K562 (cell line): ENCODE data around the gene CLSTN2. TPM values are rescaled to one million over a fixed set of nuclear protein-coding genes. Genes with fewer than 3 reads are reported as not detected.

Experiments used
- ATAC-seq: fragments of 200-7000 bp; cut with Tn5 transposase; 3 replicates; pipeline ENCODE4 v1.9.1; 2020; ENCODE audit warnings: moderate library complexity
- BruUV-seq: library from RNA; stranded (reverse); fragments of 400-500 nt; replicated peaks from 2 replicates; lab custom pipeline; 2021; lab: Mats Ljungman, UMichigan
- CTCF ChIA-PET: fragments of 300-600 bp; formaldehyde crosslinking; extraction: SDS; loops from one replicate; lab custom pipeline; 2021; ENCODE audit warnings: low intra/inter-chr PET ratio; lab: Yijun Ruan, JAX
- POLR2A ChIA-PET: fragments of 300-600, 350-650 bp; sonication (Branson Sonifier 250); formaldehyde crosslinking; extraction: SDS; loops from one replicate; lab custom pipeline; 2021; ENCODE audit warnings: antibody characterized with exemption, inconsistent platforms; lab: Yijun Ruan, JAX
- DNase-seq, 4 experiments: peaks; one replicate each; pipeline versions ENCODE4 v3.0.0 to v3.0.0-alpha.2; 2011 to 2018; ENCODE audit warnings: low spot score in 3 of 4, mixed read lengths in 3 of 4; ENCODE audit errors: extremely low read depth in 1 of 4
- FAIRE-seq: peaks from 2 replicates; lab custom pipeline; 2011; peaks lifted over from hg19 to GRCh38; lab: Jason Lieb, UNC
- H2AFZ ChIP-seq: 2 replicates; pipeline ENCODE4 v1.6.0; 2011; ENCODE audit warnings: low read depth, low read length, control low read depth, inconsistent platforms
- H3K27ac ChIP-seq: fragments of 200-600 bp; 3 replicates; pipeline ENCODE4 v1.8.0; 2011; ENCODE audit warnings: low read depth, mild to moderate bottlenecking, control low read depth, inconsistent platforms, low read length, moderate library complexity, mixed read lengths; ENCODE audit errors: extremely low read depth
- H3K27me3 ChIP-seq, 2 experiments: fragments of 300-600 bp in 1 of 2; 2 replicates in 1 of 2; 3 replicates in 1 of 2; pipeline versions ENCODE4 v1.6.0 to v1.8.0; 2011; ENCODE audit warnings: inconsistent platforms in 2 of 2, low read length in 2 of 2, mild to moderate bottlenecking in 1 of 2, mixed read lengths in 1 of 2, moderate library complexity in 1 of 2; ENCODE audit not compliant: control insufficient read depth in 2 of 2, insufficient read depth in 2 of 2
- H3K36me3 ChIP-seq: fragments of 300-600 bp; 3 replicates; pipeline ENCODE4 v1.8.0; 2011; ENCODE audit warnings: mild to moderate bottlenecking, low read length, inconsistent platforms; ENCODE audit not compliant: control insufficient read depth, insufficient read depth
- H3K4me1 ChIP-seq, 2 experiments: fragments of 200-600 bp in 1 of 2; replicated peaks in 1 of 2; 2 replicates in 1 of 2; 3 replicates in 1 of 2; pipeline versions ENCODE4 v1.5.1 to v1.8.0; 2011; ENCODE audit warnings: inconsistent platforms in 2 of 2, low read length in 2 of 2, mild to moderate bottlenecking in 1 of 2, mixed read lengths in 1 of 2, moderate library complexity in 1 of 2; ENCODE audit not compliant: control insufficient read depth in 2 of 2, insufficient read depth in 2 of 2
- H3K4me2 ChIP-seq: 2 replicates; pipeline ENCODE4 v1.6.1; 2011; ENCODE audit warnings: low read length, control low read depth, inconsistent platforms, mixed read lengths; ENCODE audit not compliant: insufficient read depth
- H3K4me3 ChIP-seq: fragments of 200-600 bp; sonication (generic), shearing (Covaris generic); 2 replicates; pipeline ENCODE4 v1.5.1; 2016; ENCODE audit warnings: control low read depth, inconsistent platforms
- H3K79me2 ChIP-seq: fragments of 200-600 bp; 3 replicates; pipeline ENCODE4 v1.8.0; 2011; ENCODE audit warnings: low read length, inconsistent platforms; ENCODE audit not compliant: control insufficient read depth, insufficient read depth
- H3K9ac ChIP-seq, 2 experiments: 2 replicates each; pipeline versions ENCODE4 v1.6.0 to v1.6.1; 2011; ENCODE audit warnings: low read depth in 2 of 2, low read length in 2 of 2, control low read depth in 1 of 2, inconsistent platforms in 1 of 2, mild to moderate bottlenecking in 1 of 2, mixed read lengths in 1 of 2; ENCODE audit not compliant: insufficient read depth in 1 of 2
- H3K9me1 ChIP-seq: one replicate; pipeline ENCODE4 v1.6.0; 2011; ENCODE audit warnings: inconsistent platforms, mild to moderate bottlenecking, low read length, moderate library complexity; ENCODE audit not compliant: control insufficient read depth, insufficient read depth
- H3K9me3 ChIP-seq: replicated peaks from 2 replicates; pipeline ENCODE4 v1.5.1; 2011; ENCODE audit warnings: low read depth, low read length, inconsistent platforms; ENCODE audit not compliant: control insufficient read depth, insufficient read depth
- H4K20me1 ChIP-seq: replicated peaks from 2 replicates; pipeline ENCODE4 v1.6.1; 2011; ENCODE audit warnings: low read length, inconsistent platforms, mixed read lengths; ENCODE audit not compliant: control insufficient read depth, insufficient read depth
- ADNP ChIP-seq: fragments of 200-800 bp; sonication (Bioruptor generic); IDR thresholded peaks from 2 replicates; pipeline ENCODE4 v1.6.1; 2016; ENCODE audit warnings: missing genetic modification characterization, missing compliant biosample characterization
- BDP1 ChIP-seq: IDR thresholded peaks from 3 replicates; pipeline ENCODE4 v1.6.1; 2011; ENCODE audit not compliant: insufficient read length, insufficient read depth
- CHD1 ChIP-seq: fragments of 200-600 bp; sonication (generic); IDR thresholded peaks from one replicate; pipeline ENCODE4 v1.6.1; 2012; ENCODE audit warnings: mild to moderate bottlenecking, moderate library complexity, low read length, inconsistent platforms
- DDX20 ChIP-seq: fragments of 450-650 bp; IDR thresholded peaks from 2 replicates; pipeline ENCODE4 v1.6.1; 2016; ENCODE audit warnings: missing genetic modification characterization, low read depth, mild to moderate bottlenecking, missing compliant biosample characterization, moderate library complexity
- ELF1 ChIP-seq: fragments of 200-800 bp; sonication (Bioruptor generic); IDR thresholded peaks from 2 replicates; pipeline ENCODE4 v1.6.1; 2016; ENCODE audit warnings: missing genetic modification characterization, missing compliant biosample characterization
- IRF2 ChIP-seq: sonication (generic); formaldehyde crosslinking; IDR thresholded peaks from 2 replicates; pipeline ENCODE4 v1.8.1; 2022; ENCODE audit warnings: mild to moderate bottlenecking, missing genetic modification reagents
- MXD1 ChIP-seq: fragments of 250-450 bp; sonication (Bioruptor Pico); IDR thresholded peaks from 2 replicates; pipeline ENCODE4 v1.8.0; 2021; ENCODE audit warnings: borderline replicate concordance, mild to moderate bottlenecking, moderate library complexity; ENCODE audit not compliant: poor library complexity, severe bottlenecking
- MXI1 ChIP-seq: IDR thresholded peaks from 2 replicates; pipeline ENCODE4 v1.6.1; 2011; ENCODE audit warnings: low read depth, mild to moderate bottlenecking, improper control_type of control experiment, low read length
- PRMT5 ChIP-seq: sonication (generic); formaldehyde crosslinking; IDR thresholded peaks from 2 replicates; pipeline ENCODE4 v1.5.0; 2020; ENCODE audit warnings: missing genetic modification reagents
- RFX5 ChIP-seq: IDR thresholded peaks from 2 replicates; pipeline ENCODE4 v1.6.1; 2011; ENCODE audit warnings: low read depth, mild to moderate bottlenecking, improper control_type of control experiment, low read length
- RFX7 ChIP-seq: fragments of 250-450 bp; sonication (Bioruptor Pico); IDR thresholded peaks from 2 replicates; pipeline ENCODE4 v1.5.1; 2021; ENCODE audit warnings: mild to moderate bottlenecking
- SMAD1 ChIP-seq: fragments of 150-350 bp; IDR thresholded peaks from 2 replicates; pipeline ENCODE4 v1.6.1; 2014; ENCODE audit warnings: low read length, low read depth; ENCODE audit not compliant: partially characterized antibody
- ZBTB1 ChIP-seq: sonication (generic); formaldehyde crosslinking; IDR thresholded peaks from 2 replicates; pipeline ENCODE4 v1.8.1; 2023; ENCODE audit warnings: missing genetic modification reagents, low read depth, mild to moderate bottlenecking, borderline replicate concordance
- ZC3H11A ChIP-seq: IDR thresholded peaks from 2 replicates; pipeline ENCODE4 v1.6.1; 2012; ENCODE audit warnings: low read depth, low read length, improper control_type of control experiment
- ZNF347 ChIP-seq: fragments of 450-650 bp; formaldehyde crosslinking; IDR thresholded peaks from 2 replicates; pipeline ENCODE4 v1.4.0; 2020; ENCODE audit warnings: low read depth, mild to moderate bottlenecking, moderate library complexity
- ZNF586 ChIP-seq: fragments of 450-650 bp; formaldehyde crosslinking; conservative IDR thresholded peaks from 2 replicates; pipeline ENCODE4 v1.4.0; 2020; ENCODE audit warnings: mild to moderate bottlenecking, moderate library complexity
- WGBS: fragments of 100-300 bp; shearing (Covaris generic); methylation state at CpG from one replicate; pipeline ENCODE4 v1.1.6; 2016; ENCODE audit warnings: low coverage, mixed read lengths; ENCODE audit not compliant: insufficient coverage; ENCODE audit errors: missing lambda C conversion rate; 5-methylcytosine and 5-hydroxymethylcytosine counted together
- in situ Hi-C: fragments of 300-500 bp; cut with MboI; formaldehyde crosslinking; loops from 4 replicates; pipeline ENCODE4 v1.15.0; 2018; ENCODE audit warnings: inconsistent platforms, mixed read lengths
- intact Hi-C: fragments of 100-400 bp; cut with micrococcal nuclease; formaldehyde crosslinking; loops from 2 replicates; pipeline ENCODE4 v1.14.2; 2022
- polyA plus RNA-seq, 8 experiments: library from polyadenylated mRNA; depleted of rRNA in 4 of 8; stranded (reverse) in 5 of 8; unstranded in 3 of 8; fragments of >200 nt; fragmentation: Nextera tagmentation in 2 of 8; fragmentation: Illumina TruSeq in 1 of 8; extraction: Ambion mirVana in 2 of 8; extraction: Trizol in 1 of 8; gene quantifications; 2 replicates each; pipeline versions ENCODE4 v1.2.1 to v1.2.3, GENCODE V29; 2011 to 2014; ENCODE audit warnings: inconsistent platforms in 1 of 8, missing spikeins in 1 of 8
- small RNA-seq: library from RNA; depleted of rRNA; stranded (forward); fragments of <200 nt; gene quantifications from one replicate; pipeline ENCODE3, GENCODE V24; 2014
- total RNA-seq, 7 experiments: library from RNA; depleted of rRNA in 6 of 7; stranded (reverse); fragments of >200 nt in 6 of 7; fragmentation: Illumina TruSeq in 2 of 7; extraction: Trizol in 2 of 7; gene quantifications; 2 replicates each; pipeline versions ENCODE4 v1.2.1 to v1.2.3, GENCODE V29; 2011 to 2021; ENCODE audit warnings: low replicate concordance in 1 of 7

Gene CLSTN2
- total and polyA plus RNA-seq, 9 of the 15 experiments (the other 6 are each of a cell fraction or from before 2014, with no cell fraction given): 0.02 to 0.04 (median 0.04) TPM; not detected in 6

- no peaks in the 10 kb centered on the region for H3K36me3 ChIP-seq
- H3K4me1 ChIP-seq: no peaks in the 10 kb centered on the region
- no peak overlapping the region for H3K9ac ChIP-seq
- H3K9me1 ChIP-seq: no peaks in the 10 kb centered on the region
- 0% methylated on average over 7 of the region's 7 CpGs for WGBS
- intact Hi-C loops: no loop called here
- H3K4me2 ChIP-seq: no peak overlapping the region
- in situ Hi-C loops: no loop called here
- H3K9me3 ChIP-seq: no peaks in the 10 kb centered on the region
- ATAC-seq (no peak), FAIRE-seq (no peak), DNase-seq (no peak)
- no peak overlapping the region for H2AFZ ChIP-seq
- BruUV-seq: no TSS peak
- ChIA-PET POLR2A (interaction anchor here (0.5 kb wide), 1 partner anchor 14 kb away, joined by 4 read pairs; no protein-coding TSS in a partner anchor), CTCF (no interaction called here)
- H3K27me3 ChIP-seq: no peaks in the 10 kb centered on the region
- no peaks in the 10 kb centered on the region for H3K79me2 ChIP-seq
- H4K20me1 ChIP-seq: no peaks in the 10 kb centered on the region
- H3K27ac ChIP-seq: no peak overlapping the region
- TF ChIP-seq RFX5: no peak
- TF ChIP-seq RFX7 (CRISPR knock-in tag): no peak
- no peak for TF ChIP-seq ZNF586 (CRISPR knock-in tag)
- TF ChIP-seq ADNP: no peak
- no peak for TF ChIP-seq DDX20 (tag)
- no peak for TF ChIP-seq CHD1
- TF ChIP-seq ZC3H11A: no peak
- TF ChIP-seq ZBTB1 (CRISPR knock-in tag): no peak
- no peak for TF ChIP-seq MXI1
- no peak for TF ChIP-seq PRMT5 (CRISPR knock-in tag)
- TF ChIP-seq BDP1: no peak
- no peak for TF ChIP-seq MXD1 (CRISPR knock-in tag)
- TF ChIP-seq ZNF347: no peak
- no peak for TF ChIP-seq IRF2 (CRISPR knock-in tag)
- no peak for TF ChIP-seq ELF1 (tag)
- TF ChIP-seq SMAD1: no peak
- no peak overlapping the region for H3K4me3 ChIP-seq
Measured at GRCh38 chr3:140626856-140627255, 691.9 kb downstream of the CLSTN2 start.

Small RNA genes lying within 50 kb of the gene (small RNA-seq; reads per million reads assigned to genes)
- not detected for gene AC048346.1
